ENCODE data around the gene SATB1.

- TF ChIP-seq, protein P1, sequence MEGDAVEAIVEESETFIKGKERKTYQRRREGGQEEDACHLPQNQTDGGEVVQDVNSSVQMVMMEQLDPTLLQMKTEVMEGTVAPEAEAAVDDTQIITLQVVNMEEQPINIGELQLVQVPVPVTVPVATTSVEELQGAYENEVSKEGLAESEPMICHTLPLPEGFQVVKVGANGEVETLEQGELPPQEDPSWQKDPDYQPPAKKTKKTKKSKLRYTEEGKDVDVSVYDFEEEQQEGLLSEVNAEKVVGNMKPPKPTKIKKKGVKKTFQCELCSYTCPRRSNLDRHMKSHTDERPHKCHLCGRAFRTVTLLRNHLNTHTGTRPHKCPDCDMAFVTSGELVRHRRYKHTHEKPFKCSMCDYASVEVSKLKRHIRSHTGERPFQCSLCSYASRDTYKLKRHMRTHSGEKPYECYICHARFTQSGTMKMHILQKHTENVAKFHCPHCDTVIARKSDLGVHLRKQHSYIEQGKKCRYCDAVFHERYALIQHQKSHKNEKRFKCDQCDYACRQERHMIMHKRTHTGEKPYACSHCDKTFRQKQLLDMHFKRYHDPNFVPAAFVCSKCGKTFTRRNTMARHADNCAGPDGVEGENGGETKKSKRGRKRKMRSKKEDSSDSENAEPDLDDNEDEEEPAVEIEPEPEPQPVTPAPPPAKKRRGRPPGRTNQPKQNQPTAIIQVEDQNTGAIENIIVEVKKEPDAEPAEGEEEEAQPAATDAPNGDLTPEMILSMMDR (IDR thresholded peaks at IDR 0.05), result no peak
- peak in 2 of 3 donors; percentile 36 to 69 for TF ChIP-seq POLR2AphosphoS5 (IDR thresholded peaks at IDR 0.05)
- peak; percentile 56 for TF ChIP-seq POLR2A (IDR thresholded peaks at IDR 0.05)
- no peak for TF ChIP-seq EP300 (IDR thresholded peaks at IDR 0.05; ENCODE audit: low read depth)
These were observed 610 bp upstream of the SATB1 start for GRCh38 chr3:18425641-18426257.

All from transverse colon (tissue), 4 donors.